HG02970 (cell line): ENCODE data around the gene FKBP10.

Experiments used
- ATAC-seq: cut with Tn5 transposase; IDR thresholded peaks from one replicate; pipeline ENCODE4 v1.9.1; 2021; ENCODE audit warnings: mild to moderate bottlenecking, moderate library complexity, moderate number of reproducible peaks; ENCODE audit not compliant: unreplicated experiment, low FRiP score

Gene FKBP10

DNA sequence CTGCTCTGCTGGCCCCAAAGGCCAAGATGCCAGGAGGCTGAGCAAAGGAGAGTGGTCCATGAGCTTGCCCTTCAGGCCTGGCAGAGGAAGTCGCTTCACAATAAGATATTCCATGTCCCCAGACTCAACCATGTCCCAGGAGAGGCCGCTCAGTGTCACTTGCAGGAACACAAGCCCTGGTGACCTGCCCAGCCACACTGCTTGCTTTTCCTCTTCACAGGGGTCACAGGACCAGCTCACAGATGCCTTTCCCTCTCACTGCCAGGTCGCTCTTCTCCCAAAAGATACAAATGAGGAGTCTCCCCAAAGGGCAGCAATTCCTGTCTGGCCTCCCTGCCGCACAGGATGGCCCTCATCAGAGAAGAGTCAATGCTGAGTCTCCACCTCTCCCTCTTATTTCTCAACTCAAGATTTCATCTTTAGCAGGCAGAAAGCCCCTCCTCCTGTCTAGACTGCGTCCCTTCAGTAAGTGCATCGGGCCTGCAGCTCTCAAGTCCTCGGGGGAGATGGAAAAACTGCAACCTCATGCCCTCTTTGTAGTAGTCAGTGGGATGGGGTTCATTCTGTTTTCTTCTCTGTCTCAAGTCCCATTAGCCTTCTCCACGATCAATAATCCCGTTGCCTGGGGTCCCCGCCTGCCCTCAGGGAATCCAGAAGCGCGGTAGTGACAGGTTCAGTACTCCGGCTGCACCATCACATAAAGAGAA, 31.2 kb upstream of the FKBP10 start:
- ATAC-seq, result no peak

DNA sequence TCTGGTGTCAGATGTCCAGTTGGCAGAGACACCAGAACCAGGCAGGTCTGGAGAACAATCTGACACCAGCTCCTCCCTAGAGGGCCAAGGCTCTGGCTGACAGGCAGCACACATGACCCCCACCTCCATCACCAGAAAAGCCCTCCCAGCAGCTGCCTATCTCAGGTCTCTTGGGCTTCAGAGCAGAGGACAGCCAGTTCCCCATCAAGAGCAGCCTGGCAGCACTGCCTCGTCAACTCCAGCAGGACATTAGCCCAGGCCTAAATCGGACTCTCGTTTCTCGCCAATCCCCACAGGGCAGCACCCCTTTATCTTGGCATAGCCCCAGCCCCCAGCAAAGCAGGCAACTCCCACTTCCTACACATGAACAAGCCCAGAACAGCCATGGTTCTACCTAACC, 30.7 kb upstream of the FKBP10 start:
- ATAC-seq, result no peak

DNA sequence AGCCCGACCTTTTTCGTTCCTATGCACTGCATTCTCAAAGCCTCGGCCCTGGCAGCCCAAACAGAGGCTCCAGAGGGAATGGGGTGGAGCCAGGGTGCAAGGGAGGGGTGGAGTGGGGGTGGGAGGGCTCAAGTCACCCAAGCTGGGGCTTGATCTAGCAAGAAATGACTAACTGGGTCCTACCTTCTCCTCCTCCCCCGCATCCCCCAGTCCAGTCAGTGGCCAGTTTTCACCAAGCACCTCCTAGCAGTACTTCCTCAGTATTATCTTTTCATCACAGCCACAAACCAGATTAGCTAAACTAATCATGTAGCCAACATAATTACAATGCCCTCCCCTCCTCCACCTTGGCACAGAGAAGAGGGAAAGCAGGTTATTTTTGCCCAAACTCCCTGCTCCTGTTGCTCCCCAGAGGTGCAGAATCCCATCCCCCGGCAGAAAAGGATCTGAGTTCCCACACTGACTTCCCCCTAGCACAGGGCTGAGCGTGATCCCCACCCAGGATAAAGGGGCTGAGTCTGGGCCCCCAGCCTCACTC, 28.5 kb upstream of the FKBP10 start:
- ATAC-seq, result no peak

DNA sequence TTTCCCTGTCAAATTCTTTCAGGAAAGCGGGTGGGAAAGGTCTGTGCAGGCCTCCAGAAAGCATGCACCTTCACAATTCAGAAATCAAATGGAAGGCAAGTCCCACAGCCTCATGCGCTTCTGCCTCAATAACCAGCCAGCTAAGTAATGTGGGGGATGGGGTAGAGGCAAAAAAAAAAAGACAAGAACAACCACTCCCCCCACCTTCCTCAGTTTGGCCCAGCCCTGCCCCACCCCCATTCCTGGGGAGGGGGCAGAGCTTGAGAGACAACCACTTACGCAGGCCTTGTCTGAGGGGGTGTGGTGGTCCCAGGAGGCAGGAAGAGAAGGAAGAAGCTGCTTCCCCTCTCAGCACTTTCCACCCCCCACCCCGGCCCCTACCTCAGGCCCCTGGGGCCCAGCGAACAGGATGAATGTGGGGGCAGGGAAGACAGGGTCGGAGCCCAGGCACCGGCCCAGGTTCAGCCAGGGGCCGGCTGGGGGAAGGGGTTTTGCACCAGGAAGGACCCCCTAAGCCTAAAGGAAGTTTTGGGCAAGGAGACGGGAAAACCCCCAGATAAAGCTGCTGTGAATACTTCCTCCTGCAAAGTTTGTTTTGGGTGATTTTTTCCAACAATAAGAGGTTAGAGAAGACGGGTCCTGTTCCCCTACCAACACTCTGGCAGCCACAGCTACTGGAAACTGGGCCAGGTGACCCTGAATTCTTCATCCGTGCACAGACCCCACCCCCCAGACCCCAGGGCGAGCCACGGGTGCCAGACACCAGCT, 27.5 kb upstream of the FKBP10 start:
- ATAC-seq, result no peak

DNA sequence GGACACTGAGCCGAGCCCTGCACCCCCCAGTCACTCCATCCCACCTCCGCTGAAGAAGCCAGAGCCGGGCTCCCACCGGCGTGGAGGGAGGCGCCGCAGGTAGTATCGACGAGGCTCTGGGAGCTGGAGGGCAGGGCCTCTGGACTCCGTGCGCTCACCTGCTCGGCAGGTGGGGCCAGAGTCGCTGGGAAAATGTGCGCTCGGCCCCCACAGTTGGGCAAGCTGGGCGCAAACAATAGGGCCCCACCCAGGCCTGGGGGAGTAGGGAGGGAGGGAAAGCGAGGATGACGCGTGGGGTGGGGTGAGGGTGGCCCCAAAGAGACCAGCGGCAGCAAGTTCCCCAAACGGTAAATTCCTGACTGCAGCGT, 27.0 kb upstream of the FKBP10 start:
- ATAC-seq, result no peak

DNA sequence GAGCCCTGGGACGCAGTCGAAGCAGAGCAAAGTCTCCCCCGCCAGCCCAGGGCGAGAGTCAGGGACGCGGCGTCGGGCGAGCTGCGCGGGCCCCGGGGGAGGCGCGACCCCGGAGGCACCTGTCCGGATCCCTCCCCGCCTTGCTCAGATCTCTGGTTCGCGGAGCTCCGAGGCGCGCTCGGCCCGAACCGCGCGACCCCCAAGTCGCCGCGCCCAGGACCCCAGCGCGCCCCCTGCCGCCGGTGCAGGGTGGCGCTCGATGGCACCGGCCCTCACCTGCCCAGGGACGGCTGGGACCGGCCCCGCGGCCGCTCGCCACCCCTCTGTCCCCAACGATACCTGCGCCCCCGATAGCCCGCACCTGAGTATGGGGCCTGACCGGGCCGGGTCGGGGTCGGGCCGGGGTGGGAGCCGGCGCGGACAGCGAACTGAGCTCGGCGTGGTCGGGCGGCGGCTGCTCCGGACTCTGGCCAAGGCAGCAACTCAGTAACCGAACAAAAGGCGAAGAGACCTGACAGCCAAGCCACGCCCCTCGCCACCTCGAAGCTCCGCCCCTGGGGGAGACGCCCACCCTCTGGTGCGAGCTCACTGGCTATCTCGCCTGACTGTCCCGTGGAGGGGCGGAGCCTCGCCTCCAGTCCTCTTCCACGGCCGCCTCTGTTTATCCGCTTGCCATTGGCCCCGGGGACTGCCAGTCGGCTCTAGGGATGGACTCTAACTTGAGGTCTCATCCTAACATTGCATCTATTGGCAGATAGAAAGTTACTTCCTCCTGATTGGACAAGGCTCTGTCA, 26.4 kb upstream of the FKBP10 start, which contains the start of gene JUP:
Gene JUP, minus strand, starts transcription at position 485 of the 794 bp plus-strand sequence. CDS start 14,857 bp downstream, outside the sequence.
- peak; percentile 60 for ATAC-seq

DNA sequence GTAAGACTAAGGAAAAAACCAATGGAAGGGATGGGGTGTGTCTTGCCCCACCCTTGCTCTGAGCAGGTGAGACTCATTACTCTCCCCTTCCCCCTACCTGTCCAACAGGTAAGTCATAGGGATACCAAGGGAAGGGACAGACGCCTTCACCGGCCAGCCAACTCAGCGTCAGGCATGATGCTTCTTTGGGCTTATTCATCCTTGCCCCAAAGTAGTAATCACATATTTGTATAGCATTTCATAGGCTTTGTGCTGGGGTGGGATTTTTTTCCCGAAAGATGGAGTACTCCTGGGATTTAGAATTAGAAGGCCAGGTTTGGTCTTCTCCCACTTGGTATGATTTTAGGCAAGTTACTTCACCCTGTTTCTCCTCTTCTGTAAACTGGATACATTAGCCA, 25.8 kb upstream of the FKBP10 start:
- ATAC-seq, result no peak

DNA sequence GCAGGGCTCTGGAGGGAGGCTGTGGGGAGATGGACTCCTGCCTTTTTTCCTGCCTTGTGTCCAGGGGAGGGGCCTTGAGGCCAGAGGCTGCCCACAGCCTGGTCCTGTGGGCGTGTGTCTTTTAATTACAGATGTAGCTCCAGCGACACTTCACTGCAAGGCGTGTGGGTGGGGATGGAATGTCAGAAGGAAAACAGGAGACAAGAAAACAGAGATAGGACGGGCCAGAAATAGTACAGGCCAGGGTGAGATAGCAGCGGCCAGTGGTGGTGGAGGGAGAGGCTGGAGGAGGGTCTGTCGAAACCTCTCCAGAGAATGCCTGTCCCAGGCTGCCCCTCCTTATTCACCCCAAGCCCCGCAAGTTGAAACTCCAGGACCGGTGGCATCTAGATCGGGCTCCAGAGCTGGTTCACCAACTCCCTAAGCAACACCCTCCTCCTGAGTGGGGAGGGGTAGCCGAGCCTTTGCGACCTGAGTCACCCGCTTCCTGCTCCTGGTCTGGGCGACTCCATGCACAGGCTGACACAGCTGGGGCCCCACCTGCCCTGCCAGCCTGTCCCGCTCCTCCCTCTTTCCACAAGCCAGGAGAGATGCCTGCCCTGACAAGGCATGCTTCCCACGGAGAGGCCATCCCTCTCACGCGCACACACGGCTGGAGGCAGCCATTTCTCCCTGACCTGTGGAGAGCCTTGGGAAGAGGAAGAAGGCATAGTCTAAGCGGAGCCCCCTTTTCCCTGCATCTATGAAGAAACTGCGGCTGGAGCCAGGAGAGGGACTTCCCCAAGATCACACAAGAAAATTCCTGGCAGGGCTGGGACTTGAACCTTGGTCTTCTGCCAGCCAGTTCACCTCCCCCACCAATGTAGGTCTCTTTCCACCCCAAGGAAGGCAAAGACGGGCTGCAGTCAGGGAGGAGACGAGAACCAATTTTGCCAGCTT, 19.7 kb upstream of the FKBP10 start:
- no peak for ATAC-seq

DNA sequence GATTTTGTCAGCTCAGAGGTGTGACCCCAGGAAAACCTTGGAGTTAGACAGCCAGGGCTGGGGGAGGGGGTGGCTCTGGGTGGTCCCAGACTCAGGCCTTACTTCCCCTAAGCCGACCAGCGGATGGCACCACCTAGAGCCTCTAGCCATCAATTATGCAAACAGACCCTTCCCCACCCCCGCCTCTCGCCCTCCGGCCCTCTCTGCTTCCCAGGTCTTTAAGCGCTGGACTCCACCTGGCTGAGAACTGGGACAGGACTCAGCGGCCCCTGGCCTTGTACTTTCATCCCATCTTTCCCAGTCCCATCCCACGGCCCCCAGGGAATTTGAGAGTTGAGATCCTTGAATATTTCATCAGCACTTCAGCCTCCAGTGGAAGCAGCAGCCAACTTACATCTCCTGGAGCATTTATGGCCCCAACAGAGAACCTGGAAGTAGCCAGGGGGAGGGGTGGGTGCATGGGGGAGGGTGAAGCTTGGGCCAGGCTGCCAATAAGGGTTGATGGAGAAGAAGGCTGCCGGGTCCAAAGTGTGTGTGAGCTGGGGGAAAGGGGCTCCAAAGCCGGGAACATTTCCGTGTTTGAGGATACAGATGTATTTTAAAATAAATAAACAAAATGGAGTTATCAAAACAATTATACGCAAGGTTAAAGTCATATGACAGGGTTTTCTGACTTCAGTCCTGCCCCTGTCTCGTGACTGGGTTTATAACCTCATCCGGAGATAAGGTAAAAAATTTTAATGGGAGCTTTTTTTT, 18.8 kb upstream of the FKBP10 start:
- no peak for ATAC-seq

DNA sequence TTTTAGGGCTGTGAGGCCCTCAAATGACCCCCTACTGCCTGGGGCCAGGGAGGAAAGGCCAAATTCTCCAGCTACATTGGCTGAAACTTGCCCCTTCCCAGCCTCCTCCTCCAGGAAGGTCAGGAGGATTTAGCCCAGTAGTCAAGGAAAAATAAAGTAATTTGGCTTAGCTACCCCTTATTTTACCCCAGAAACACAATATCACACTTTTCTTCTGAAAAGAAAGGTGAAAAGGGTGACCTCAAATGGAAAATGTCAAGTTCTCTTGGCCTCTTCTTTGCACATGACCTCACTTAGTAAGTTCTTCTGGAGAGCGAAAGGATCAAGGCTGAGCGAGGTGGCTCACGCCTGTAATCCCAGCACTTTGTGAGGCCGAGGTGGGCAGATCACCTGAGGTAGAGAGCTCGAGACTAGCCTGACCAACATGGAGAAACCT, 18.2 kb upstream of the FKBP10 start:
- ATAC-seq, result no peak

DNA sequence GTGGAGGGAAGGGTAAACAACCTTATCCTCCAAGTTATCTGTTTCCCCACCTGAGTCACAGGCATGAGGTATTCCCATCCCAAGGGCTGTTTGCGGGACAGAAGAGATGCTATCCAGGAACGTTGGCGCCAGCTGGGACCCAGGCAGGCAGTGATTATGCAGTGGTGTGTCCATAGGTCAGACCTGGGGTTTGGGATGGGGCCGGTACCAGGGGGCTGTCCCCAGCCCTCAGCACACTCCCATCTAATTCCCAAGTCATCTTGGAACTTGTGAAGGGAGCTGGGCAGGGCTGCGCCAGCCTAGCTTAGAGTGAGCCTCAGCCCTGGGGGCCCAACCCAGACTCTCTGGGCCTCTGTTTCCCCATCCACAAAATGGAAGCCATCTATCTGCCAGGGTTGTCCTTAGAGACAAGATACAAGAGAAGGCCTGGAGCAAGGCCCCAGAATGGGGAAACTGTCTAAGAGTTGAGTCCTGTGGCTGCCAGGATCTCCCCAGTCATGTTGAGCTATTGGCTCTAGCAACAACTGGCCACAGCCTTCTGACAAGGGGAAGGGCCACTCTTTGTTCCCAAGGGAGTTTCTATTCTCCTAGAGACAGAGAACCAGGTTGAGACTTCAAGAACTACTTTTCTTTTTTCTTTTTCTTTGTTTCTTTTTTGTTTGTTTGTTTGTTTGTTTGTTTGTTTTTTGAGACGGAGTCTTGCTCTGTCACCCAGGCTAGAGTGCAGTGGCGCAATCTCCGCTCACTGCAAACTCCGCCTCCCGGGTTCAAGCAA, 16.5 kb upstream of the FKBP10 start:
- ATAC-seq, result no peak

DNA sequence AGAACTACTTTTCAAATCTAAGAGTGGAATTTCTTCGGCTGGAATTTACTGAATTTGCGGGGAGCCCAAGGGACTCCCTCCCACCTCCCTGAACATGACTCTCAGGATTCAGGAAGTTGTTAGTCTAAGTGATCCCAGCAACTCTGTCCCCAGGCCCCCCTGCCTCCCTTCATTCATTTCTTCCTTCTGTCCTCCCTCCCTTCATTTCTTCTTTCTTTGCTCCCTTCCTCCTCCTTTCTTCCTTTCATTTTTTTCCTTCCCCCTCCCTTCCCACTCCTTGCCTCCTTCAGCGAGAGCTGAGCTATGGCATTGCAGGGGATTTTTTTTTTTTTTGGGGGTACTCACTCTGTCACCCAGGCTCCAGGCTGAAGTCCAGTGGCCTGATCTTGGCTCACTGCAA, 15.4 kb upstream of the FKBP10 start:
- no peak for ATAC-seq

DNA sequence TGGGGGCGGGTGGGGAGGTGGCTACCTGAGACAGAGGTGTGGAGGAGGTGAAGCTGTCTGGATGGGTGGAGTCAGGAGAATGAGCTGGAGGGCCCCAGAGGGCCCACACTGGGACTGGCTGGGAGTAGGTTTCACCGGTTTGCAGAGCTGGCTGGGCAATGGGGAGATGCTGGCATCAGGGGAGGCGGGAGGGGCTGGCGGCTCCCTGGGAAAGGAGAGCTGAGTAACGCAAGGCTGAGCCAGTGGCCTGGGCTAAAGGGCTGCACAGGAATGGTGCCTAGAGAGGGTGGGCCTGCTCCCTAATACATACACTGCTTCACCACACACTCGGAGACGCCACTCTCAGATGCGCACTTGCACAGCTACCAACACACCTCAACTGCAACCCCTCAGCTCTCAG, 13.4 kb upstream of the FKBP10 start:
- no peak for ATAC-seq

DNA sequence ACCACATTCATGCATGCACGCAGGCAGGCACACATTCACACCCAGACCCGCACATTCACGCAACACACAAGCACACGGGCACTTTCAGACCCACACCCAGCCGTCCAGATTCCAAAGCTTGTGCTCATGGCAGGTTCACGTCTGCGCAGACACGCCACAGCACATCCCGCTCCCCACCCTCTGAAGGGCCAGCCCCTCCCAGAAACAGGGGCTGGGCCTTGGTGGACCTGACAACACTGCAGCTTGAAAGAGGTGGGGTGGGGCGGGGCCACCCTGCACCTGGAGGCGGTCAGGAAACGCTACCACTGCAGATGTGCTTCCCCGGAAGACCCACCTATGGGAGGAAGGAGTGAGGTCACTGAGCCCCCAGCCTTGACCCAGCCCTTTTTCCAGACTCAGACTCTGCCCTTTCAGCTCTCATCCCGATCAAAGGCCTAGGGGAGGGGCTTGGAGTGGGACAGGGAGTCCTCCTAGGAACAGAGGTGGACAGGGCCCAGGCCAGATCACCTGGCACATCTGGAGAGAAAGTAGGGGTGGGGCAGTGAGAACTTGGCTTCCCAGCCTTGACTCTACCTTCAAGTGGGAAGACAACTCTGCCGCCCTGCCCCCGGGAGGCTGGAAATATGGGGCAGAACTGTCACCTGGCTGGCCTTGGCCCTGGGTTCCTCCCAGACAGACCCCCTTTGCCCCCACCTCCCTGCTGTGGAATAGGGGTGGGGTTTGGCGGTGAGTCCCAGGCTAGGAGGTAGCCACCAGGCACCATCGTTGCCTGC, 12.0 kb upstream of the FKBP10 start:
- ATAC-seq, result no peak

DNA sequence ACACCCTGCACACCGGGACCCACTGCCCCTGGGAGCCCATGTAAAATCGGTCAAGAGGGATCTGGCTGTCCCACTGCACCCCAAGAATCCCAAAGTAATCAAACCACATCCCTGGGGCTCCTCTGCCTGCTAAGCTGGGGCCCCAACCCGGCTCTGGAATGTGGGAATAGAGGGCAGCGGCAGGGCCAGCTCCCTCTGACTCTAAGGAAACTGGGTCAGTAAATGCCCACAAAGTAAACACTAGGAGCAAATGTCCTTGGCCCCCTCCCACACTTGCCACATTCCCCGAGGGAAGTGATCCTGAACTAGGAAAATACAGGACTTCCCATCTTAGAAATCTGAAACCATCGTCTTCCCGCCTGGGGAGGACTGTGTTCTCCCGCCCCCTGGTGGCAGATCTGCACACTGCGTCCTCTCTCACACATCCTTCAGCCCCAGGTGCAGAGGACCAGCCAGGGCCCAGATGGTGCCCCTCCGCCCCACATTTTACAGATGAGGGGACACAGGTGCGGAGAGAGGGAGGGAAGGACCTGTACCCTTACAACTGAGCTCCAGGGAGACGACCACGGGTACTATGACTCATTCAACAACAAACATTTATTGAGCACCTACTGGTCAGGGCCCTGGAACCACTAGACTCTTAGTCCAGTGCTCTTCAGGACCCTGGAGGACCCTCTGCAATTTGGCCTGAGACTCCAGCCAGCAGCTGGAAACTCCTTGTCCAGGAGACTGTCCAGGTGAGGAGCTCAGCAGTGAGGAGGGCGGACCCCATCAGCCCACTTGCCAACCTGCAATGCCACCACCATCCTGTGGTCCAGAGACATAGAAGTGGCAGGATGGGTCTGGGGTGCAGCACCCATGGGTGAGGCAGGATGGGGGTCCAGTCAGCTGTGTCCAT, 11.2 kb upstream of the FKBP10 start:
- no peak for ATAC-seq
